ENCODE results near the gene CCNK.

Gene CCNK

DNA sequence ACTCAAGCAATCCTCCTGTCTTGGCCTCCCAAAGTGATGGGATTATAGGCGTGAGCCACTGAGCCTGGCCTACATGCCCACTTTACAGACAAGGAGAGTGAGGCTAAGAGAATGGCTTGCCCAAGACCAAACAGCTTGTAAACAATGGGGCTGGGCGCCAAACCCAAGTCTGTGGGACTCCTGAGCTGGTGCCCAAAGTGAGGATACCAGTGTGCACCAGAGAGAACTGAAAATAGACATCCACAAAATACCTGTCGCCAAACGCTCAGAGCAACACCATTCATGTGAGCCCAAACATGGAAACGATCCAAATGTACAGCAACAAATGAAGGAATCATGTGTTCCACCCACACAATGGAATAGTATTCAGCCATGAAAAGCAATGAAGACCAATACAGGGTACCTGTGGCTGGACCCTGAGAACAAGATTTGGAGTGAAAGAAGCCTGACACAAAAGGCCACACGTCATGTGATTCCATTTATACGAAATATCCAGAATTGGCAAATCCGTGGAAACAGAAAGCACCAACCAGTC is 38.2 kb downstream of the CCNK start:
- DNase-seq (ENCODE audit: low read depth in 2 of 2), result no peak

DNA sequence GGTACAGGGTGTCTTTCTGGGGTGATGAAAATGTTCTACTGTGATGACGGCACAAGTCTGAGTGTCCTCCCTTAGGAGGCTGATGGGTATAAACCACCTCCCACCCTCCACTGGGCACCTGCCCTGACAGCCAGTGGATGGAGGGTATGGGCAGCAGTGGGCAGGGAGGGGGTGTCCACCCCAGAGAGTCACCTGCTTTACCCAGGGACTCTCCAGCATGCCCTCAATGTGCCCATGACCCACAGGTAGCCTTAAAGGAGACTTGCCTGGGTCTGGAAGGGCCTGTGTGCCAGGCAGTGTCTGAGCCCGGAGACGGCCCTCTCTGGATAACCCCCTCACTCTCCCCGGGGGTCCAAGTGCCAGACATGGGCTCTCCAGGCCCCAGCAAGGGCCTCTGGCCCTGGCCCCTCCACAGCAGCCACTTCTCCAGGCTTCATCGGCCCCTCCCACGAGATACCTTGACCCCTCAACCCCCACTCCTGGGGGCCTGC is 38.8 kb downstream of the CCNK start:
- no peak for DNase-seq (ENCODE audit: low read depth in 2 of 2)

DNA sequence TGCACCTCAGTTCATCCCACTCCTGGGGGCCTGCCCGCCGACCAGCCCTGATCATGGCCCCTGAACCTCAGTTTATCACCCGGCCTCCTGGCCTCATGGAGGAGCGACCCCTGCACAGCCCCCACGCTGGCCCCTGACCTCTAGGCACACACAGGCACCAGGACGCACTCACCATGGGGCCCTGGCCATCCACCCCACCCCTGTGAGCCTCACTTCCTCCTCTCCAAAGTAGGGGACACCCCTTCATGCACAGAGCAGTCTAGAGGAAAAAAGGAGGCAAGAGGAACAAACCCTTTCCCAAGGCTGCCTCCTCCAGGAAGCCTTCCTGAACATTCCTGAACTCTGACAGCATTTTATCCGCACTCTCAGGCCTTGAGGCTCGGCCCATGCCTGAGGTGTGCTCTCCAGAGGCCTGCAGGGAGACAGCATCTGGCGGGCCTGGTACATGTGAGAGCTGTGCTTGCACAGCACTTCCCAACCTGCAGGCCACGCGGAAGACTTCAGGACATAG is 39.4 kb downstream of the CCNK start:
- no peak for DNase-seq (ENCODE audit: low read depth in 2 of 2)

DNA sequence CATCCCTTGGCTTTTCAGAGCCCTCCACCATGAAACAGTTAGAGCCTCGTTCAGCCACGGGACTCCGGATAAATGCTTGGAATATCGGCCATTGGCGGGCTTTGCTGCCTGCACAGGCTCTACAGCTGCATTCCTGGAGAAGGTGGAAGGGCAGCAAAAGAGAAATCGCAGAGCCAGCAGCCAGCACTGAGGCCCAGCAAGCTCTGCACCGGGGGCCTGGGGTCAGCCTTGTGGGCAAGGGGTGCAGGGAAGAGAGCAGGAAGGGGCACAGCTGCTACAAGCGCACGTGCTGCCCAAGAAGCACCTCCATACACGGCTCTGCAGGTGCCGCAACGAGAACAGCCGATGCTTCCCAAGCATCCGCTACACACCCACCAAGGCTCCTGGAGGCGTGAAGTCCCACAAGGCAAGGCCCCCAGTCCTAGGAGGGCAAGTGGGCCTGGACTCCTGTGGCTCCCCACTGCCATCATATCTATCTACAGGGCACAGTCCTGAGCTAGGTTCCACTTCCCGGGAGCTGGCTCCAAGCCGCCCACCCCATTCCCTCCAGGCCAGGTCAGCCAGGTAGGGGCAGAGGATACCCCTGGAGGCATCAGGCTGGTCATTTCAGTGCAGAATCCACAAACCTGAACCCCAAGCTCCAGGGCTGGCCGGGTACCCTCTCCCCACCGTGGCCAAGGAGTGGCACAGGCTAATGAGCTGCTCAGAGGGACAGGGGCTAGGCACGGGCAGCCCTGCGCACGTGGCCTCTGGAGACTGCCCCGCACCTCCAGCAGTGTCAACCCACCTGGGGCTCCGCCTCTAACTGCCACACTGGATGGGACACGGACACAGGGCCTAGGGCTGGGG is 40.2 kb downstream of the CCNK start:
- no peak for DNase-seq (ENCODE audit: low read depth in 2 of 2)

DNA sequence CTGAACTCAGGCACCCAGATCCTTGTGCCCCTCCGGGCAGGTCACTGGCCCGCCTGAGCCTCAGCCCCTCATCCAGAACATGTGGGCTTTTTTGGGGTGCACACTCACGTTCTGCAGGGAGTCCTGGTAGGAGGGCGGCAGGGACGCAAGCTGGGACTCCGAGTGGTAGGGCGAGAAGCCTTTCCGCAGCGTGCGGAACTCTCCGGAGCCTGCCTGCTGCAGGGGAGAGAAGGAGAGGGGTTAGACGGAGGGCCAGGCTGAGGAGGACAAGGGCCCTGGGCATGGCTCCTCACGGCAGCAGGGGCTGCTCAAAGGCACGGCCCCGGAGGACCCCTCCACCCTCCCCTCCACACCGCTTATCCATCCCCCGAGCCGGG is 40.8 kb downstream of the CCNK start:
- DNase-seq (ENCODE audit: low read depth in 2 of 2), result no peak

DNA sequence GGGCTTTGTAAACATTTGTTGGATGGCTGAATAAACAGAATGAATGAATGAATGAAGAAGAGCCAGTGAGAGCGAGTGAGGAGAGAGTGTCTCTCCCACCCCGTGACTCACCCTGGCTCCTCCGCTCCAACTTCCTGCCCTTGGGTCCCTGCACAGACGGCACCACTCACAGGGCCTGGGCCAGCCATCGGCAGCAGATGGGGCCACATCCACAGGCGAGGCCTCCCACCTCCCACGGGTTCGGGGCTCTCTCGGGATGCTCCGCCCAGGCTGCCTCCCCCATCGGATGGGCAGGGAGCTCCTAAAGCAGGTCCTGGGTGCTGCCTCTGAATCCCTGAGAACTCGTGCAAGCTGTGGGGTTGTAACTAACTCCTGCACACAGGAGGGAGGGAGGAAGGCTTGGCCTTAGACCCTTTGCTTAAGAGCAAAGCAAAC is 41.3 kb downstream of the CCNK start:
- DNase-seq (ENCODE audit: low read depth in 2 of 2), result no peak

DNA sequence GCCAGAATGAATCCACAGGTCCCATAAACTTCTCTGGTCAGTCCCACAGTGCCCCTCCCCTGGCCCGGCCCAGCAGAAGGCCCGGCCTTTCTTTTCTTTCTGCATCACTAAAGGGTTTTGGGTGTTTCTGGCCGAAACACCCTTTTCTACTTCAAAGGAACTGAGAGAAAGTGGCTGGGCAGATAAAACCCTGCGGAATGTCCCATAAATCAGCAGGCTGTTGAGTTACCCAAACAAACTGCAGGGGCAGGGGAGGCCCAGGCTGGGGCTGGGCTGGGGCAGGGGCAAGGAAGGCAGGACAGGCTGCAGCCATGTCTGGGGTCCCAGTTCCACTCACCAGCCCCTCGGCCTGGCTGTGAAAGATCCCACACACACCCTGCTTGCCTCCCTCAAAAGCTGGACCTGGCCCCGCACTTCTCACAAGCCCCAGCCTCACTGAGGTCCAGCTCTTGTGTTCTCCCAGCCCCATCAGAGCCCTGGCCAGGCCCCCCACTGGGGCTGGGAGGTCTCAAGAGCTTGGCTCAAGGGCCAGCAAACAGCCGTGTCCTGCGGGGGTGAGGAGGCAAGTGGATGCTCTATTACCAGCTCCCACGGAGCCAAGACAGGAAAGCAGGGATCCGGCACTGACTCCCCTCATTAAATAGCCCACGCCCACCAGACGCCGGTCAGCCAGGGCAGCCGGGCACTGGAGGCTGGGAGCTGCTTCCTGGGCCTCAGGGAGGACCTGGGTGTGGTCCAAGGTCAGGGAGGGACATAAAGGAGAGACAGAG is 41.9 kb downstream of the CCNK start:
- DNase-seq (ENCODE audit: low read depth in 2 of 2), result no peak

DNA sequence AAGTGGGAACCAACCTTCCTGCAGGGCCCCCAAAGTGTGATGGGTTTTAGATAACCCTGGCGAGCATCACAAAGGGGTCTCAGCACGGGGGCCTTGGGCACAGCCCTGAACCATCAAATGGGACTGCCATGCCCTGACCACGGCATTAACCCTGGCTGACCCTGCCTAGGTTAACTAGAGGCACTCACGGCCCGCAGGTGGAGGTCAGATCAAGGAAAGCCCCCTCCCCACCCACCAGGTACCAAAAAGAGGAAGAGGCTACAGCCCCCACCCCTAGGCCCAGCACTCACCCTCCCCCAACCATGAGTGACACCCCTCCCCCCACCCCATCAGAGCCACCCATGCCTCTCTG is 42.5 kb downstream of the CCNK start:
- DNase-seq (ENCODE audit: low read depth in 2 of 2), result no peak

DNA sequence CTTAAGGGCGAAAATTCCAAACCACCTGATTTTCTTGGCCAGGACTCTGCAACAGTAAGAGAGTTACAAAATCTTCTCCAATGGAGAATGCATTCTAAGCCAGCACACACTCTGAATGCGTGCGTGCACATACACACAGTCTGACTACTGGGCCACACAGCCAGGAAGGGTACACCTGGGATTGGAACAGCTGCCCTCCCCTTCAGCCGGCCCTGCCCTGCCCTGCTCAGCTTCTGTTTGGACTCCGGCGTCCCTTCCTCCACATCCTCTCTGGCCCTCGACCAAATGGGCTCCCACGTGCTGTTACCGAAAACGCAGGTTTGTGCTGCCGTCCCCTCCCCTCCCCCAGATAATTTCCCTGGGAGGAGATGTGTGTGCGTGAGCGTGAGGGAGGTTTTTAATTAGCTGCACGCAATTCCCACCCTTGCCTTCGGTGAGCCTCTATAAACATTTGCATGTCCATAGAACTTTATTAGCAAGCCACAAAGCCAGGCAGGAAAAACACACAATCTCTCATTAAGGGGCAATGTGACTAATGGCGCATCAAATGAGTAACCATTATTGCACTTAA is 43.0 kb downstream of the CCNK start:
- DNase-seq (ENCODE audit: low read depth in 2 of 2), result no peak

DNA sequence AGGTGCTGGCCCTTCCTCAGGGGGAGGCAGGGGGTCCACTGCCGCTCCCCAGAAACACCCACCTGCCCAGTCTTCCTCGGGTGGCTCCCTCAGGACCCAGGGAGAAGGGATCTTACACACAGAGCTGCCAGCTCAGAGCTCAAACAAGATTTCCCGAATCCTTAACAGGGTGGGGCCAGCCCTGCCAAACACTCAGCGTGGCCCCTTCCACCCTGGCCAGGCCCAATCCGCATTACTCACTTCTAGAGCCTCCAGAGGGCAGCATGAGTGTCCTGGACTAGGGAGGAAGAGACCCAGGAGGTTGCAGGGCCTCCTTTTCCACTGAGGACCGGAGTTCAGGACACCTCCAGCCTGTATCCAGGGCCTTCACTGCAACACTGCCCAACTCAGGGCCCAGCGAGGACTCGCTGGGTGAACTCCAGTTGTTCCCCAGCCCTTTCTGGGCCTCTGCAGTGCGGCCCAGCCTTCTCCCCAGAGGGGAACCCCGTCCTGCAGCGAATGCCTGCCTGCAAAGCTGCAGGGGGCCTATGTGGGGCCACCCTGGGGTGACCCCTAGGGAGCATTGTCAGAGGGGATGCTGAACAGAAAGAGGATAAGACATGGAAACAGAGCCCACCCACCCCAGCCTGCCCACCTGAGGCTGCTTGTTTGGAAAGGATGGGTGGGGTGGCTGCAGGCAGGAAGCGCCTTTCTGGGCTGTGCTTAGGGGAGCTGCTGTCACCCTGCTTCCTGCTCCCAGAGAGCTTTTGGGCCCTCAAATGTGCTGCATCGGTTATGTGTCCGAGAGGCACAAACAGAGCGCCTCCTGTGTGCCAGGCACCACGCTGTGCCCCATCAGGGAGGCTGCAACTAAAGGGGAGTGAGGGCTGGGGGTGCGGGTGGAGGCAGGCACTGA is 43.8 kb downstream of the CCNK start:
- no peak for DNase-seq (ENCODE audit: low read depth in 2 of 2)

DNA sequence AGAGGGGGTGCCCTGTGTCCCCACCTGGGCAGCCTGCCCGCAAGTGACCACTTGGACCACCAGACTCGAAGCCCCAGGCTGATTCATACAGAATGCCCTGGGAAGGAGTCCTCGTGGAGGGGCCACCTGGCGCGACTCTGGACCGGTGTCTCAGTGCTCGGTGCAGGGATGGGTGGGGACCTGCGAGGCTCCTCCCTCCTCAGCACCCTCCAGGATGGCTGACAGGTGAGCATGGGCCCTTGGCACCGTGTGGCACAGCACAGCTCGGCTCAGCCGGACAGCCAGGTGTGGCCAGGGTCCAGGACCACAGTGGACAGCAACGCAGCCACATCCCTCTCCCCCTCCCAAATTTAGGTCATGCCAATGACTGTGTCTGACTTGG is 44.5 kb downstream of the CCNK start:
- DNase-seq (ENCODE audit: low read depth in 2 of 2), result no peak

DNA sequence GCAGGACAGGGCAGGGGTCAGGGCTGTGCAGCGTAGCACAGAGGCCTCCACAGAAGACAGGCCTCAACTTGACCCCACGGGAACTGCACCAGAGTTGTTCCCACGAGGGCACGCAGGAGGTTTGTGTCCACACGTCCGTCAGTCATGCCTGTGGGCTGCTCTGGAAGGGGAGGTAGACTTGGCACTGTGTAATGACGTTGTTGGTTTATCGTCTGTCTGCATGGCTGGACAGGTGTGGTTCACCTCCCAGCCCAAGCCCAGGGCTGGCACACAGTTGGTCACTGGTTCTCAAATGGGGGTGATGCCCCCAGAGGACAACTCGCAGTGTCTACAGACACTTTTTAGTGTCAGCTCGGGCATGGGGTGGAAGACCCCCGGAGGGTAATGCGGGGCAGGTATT is 45.8 kb downstream of the CCNK start:
- no peak for DNase-seq (ENCODE audit: low read depth in 2 of 2)

DNA sequence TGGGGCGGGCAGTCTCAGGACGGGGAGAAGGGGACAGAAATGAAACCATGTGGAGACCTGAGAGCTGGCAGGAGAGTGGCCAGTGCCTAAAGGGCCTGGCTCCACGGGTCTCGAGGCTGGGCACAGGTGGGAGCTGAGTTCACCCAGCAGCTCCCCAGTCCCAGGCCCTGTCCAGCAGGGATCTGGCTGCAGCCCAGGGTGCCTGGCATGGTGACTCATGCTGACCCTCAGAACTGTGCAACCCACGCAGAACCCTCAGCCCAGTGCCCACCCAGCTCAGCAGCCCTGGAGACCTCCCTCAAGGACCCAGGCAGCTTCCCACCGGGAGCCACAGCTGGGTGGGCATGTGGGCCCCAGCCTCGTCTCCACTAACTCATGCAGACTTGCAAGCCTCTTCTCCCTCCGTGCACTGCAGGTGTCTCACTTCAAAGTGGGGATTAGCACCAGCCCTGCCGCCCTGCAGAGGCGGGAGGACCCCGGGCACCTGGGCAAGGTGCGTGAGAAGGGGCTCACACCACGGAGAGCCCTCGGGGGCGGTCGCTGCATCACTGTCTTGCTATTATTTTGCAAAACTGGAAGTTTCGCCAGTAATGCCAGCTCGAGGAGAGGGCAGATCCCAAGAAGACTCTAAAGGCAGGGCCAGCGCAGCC is 46.3 kb downstream of the CCNK start:
- no peak for DNase-seq (ENCODE audit: low read depth in 2 of 2)

DNA sequence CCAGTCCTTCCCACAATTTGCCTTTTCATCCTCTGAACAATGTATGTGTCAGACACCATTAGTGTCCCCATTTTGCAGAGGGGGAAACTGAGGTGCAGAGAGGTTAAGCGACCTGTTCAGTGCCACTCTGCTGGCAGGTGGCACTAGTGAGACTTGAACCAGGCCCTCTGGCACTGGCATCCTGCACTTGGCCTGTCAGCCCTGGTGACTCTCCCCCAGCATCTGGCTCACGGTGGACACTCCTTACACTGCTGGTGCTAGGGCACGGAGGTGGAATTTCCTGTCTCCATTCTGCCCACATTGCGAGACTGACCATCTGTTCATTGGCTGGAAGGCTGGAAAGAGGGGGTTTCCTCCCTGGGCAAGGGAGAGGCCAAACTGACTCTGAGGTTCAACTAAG is 48.7 kb downstream of the CCNK start:
- DNase-seq (ENCODE audit: low read depth in 2 of 2), result no peak

DNA sequence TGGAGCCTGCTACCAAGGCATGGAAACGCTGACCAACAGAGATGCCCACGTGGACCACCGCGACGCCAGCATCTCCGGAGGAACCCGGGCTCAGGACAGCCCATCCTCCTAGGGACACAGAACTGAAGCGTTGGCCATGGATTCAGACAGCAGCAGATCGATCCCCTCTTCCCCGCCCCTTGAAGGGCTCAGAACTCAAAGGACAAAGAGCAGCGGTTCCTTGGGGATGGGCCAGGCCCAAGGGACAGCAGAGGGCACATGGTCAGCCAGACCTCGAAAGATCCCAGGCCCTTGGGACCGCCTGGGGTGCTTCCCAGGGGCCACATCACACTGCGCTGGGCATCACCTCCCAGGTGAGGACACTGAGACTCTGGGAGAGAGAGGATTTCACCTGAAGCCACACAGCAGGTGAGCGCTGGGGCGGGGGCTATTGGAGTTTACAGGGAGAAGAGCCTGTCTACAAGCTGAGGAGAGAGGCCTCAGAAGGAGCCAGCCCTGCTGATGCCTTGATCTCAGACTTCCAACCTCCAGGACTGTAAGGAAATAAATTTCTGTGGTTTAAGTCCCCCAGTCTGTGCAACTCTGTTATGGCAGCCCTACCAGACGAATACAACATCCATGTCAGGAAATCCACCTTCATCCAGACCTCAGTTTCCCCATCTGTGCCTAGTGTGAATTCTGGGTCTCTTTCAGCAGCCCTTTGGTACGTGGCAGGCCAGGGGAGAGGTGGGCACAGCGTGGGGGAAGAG is 49.4 kb downstream of the CCNK start:
- no peak for DNase-seq (ENCODE audit: low read depth in 2 of 2)

DNA sequence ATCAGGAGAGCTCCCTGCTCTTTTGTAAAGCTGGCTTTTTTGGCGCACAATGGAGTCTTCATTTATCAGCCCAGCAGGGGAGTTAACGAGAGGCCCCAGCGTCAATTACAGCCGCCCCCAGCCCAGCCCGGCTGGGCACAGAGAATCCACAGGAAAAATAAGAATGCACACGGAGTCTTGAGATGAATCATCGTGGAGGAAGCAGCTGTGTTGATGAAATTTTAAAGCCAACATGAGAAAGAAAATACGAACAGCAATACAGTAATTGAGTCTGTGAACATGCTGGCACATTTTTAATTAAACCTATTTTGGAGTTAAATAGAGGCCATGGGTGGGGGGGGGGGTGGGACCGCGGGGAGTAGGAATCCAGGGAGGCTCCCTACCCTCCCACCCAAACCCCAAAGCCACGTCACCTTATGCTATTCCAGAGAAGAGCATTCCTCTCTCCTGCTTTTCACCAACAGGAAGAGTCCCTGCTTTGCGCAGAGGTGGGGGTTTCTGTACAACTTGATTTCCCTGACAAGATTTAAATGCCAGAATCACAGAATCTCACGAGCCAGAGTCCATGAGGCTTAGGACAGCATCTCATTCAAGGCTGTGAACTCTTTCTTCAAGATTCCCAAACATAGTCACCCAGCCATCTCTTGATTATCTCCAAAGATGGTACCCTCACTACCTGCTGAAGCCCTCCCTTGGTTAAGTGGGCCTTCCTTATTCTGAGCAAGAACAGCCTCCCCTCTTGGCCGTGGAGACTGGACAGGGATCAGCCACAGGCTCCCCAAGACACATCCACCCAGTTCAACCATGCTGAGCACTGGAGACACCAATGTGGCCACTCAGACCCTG is 50.3 kb downstream of the CCNK start:
- no peak for DNase-seq (ENCODE audit: low read depth in 2 of 2)

DNA sequence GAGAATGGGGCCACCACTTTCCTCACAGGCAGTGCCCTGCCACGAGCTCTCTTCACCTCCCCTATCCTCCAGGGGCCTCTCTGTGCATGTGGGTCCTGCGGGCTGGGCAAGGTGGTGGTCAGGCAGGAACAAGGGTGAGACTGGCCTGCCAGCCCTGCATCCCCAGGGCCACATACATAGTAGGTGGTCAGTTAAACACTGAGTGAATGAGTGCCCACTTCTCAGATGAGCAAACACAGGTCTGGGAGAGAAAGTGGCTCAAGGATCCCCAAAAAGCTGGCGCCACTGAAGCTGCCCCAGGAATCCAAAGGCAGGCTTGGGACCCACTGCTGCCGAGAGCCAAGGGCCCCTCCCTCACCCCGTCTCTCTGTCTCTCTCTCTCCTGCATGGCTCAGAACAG is 51.1 kb downstream of the CCNK start:
- no peak for DNase-seq (ENCODE audit: low read depth in 2 of 2)

DNA sequence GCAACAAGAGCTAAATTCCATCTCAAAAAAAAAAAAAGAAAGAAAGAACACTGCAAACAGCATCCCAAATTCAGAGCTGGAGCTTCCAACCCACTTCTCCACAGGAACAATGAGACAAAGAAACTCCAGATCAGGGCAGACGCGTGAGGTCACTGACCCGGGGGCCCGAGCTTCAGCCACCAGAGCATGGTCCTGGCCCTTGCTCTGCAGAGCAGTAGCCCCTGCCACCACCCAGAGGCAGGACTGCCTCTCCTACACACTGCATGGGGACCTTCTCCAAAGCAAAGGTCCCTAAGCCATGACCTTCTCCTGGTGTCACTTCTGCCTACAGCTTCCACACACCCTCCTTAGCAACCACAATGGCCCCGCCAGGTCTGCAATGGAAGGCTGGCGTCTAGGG is 53.1 kb downstream of the CCNK start:
- no peak for DNase-seq (ENCODE audit: low read depth in 2 of 2)

DNA sequence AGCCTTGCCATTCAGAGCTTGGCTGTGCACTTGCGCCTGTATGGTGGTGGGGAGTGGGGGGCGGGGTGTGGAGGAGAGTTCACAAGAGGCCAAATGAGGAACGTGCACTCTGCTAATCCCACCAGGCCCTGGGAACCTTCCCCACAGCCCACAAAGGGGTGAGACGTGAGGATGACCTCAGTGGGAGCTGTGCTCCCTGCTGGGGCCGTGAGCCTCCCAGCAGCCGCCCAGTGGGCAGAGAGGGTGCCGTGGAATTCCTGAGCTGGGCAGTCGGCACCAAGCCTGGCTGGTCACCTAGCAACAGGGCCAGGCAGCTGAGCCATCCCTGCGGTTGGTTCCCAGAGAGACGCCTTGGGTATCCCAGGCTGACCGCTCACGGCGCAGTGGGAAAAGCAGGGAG is 53.7 kb downstream of the CCNK start:
- DNase-seq (ENCODE audit: low read depth in 2 of 2), result no peak
